HL-60 (cell line): ENCODE results near the gene MRGPRG.

Experiments
- DNase-seq, 2 experiments: peaks; one replicate each; pipeline ENCODE4 v3.0.0-alpha.2; 2010 to 2020; ENCODE audit warnings: low read depth in 1 of 2, low spot score in 1 of 2
- H3K27ac ChIP-seq: fragments of 250-450 bp; sonication (Bioruptor Pico); replicated peaks from 2 replicates; pipeline ENCODE4 v1.5.1; 2020; ENCODE audit warnings: mild to moderate bottlenecking, moderate library complexity
- H3K27me3 ChIP-seq: fragments of 250-450 bp; sonication (Bioruptor Pico); 2 replicates; pipeline ENCODE4 v1.5.1; 2021; ENCODE audit warnings: mild to moderate bottlenecking, moderate library complexity; ENCODE audit not compliant: insufficient read depth, poor library complexity, severe bottlenecking
- H3K4me3 ChIP-seq: replicated peaks from 2 replicates; pipeline ENCODE4 v1.5.1; 2011; ENCODE audit warnings: mild to moderate bottlenecking, control low read depth, low read length; ENCODE audit not compliant: insufficient read depth
- GABPA ChIP-seq: IDR thresholded peaks from 2 replicates; pipeline ENCODE4 v1.6.1; 2012; ENCODE audit warnings: low read depth
- POLR2AphosphoS5 ChIP-seq: IDR thresholded peaks from 2 replicates; pipeline ENCODE4 v1.6.1; 2012; ENCODE audit warnings: low read depth
- SPI1 ChIP-seq: IDR thresholded peaks from 2 replicates; pipeline ENCODE4 v1.6.1; 2012; ENCODE audit warnings: low read depth, mild to moderate bottlenecking, borderline replicate concordance
- TF ChIP-seq, protein P1 (sequence below): IDR thresholded peaks from 2 replicates; pipeline ENCODE4 v1.6.1; 2012; ENCODE audit warnings: low read depth; ENCODE audit not compliant: insufficient replicate concordance
- TF ChIP-seq, protein P2 (sequence below): IDR thresholded peaks from one replicate; pipeline ENCODE4 v1.5.1; 2011; ENCODE audit warnings: low read length, control low read depth, inconsistent platforms; ENCODE audit not compliant: insufficient read depth

MRGPRG gene

DNA sequence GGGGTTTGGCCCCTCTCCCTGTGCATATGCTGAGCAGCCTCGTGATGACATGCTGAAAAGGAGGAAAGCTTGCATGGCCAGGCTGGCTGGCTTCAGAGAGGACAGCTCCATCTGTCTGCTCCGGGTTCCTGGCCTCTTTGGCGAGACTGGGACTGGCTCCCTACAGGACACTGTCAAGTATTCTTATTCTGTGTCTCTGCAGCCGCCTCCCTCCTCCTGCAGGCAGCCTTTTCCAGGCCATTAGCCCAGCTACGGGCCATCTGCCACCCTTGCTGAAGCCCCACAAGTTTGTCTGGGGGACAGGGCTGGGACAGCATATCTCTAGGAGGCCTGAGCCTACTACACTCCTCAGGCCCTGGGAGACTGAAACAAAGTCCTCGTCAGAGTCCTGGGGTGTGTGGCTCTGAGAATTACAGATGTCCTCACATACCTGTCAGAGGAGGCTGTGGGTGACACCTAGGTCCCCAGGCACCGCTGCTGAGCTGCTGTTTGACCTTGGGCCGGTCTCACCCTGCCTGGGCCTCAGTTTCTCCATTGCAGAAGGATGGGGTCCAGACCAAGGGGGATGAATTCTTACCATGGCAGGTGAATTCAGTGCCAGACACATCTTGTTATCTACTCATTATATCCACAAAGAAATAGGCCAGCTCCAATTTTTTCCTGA, 11.0 kb downstream of the MRGPRG start:
- Histone ChIP-seq H3K27me3 (peaks cover 14% of the 10 kb centered on the region), H3K27ac (no peak overlapping the region), H3K4me3 (no peak overlapping the region)
- no peak for TF ChIP-seq GABPA
- TF ChIP-seq, protein P1, sequence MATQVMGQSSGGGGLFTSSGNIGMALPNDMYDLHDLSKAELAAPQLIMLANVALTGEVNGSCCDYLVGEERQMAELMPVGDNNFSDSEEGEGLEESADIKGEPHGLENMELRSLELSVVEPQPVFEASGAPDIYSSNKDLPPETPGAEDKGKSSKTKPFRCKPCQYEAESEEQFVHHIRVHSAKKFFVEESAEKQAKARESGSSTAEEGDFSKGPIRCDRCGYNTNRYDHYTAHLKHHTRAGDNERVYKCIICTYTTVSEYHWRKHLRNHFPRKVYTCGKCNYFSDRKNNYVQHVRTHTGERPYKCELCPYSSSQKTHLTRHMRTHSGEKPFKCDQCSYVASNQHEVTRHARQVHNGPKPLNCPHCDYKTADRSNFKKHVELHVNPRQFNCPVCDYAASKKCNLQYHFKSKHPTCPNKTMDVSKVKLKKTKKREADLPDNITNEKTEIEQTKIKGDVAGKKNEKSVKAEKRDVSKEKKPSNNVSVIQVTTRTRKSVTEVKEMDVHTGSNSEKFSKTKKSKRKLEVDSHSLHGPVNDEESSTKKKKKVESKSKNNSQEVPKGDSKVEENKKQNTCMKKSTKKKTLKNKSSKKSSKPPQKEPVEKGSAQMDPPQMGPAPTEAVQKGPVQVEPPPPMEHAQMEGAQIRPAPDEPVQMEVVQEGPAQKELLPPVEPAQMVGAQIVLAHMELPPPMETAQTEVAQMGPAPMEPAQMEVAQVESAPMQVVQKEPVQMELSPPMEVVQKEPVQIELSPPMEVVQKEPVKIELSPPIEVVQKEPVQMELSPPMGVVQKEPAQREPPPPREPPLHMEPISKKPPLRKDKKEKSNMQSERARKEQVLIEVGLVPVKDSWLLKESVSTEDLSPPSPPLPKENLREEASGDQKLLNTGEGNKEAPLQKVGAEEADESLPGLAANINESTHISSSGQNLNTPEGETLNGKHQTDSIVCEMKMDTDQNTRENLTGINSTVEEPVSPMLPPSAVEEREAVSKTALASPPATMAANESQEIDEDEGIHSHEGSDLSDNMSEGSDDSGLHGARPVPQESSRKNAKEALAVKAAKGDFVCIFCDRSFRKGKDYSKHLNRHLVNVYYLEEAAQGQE: no peak
- no peak for TF ChIP-seq SPI1
- TF ChIP-seq, protein P2, sequence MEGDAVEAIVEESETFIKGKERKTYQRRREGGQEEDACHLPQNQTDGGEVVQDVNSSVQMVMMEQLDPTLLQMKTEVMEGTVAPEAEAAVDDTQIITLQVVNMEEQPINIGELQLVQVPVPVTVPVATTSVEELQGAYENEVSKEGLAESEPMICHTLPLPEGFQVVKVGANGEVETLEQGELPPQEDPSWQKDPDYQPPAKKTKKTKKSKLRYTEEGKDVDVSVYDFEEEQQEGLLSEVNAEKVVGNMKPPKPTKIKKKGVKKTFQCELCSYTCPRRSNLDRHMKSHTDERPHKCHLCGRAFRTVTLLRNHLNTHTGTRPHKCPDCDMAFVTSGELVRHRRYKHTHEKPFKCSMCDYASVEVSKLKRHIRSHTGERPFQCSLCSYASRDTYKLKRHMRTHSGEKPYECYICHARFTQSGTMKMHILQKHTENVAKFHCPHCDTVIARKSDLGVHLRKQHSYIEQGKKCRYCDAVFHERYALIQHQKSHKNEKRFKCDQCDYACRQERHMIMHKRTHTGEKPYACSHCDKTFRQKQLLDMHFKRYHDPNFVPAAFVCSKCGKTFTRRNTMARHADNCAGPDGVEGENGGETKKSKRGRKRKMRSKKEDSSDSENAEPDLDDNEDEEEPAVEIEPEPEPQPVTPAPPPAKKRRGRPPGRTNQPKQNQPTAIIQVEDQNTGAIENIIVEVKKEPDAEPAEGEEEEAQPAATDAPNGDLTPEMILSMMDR: no peak
- TF ChIP-seq POLR2AphosphoS5: no peak
- no peak for DNase-seq

DNA sequence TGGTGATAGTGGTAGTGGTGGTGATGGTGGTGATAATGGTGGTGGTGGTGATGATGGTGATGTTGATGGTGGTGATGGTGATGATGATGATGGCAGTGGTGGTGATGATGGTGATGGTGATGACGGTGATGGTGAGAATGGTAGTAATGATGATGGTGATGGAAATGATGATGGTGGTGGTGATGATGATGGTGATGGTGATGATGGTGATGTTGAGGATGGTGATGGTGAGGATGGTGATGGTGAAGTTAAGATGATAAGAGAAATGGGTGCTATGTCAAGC, 11.8 kb downstream of the MRGPRG start:
- DNase-seq: no peak
- H3K4me3 ChIP-seq: no peak overlapping the region
- TF ChIP-seq, protein P1: no peak
- no peak for TF ChIP-seq GABPA
- TF ChIP-seq POLR2AphosphoS5: no peak
- no peak for TF ChIP-seq SPI1
- TF ChIP-seq, protein P2: no peak
- peaks cover 20% of the 10 kb centered on the region for H3K27me3 ChIP-seq
- no peak overlapping the region for H3K27ac ChIP-seq

DNA sequence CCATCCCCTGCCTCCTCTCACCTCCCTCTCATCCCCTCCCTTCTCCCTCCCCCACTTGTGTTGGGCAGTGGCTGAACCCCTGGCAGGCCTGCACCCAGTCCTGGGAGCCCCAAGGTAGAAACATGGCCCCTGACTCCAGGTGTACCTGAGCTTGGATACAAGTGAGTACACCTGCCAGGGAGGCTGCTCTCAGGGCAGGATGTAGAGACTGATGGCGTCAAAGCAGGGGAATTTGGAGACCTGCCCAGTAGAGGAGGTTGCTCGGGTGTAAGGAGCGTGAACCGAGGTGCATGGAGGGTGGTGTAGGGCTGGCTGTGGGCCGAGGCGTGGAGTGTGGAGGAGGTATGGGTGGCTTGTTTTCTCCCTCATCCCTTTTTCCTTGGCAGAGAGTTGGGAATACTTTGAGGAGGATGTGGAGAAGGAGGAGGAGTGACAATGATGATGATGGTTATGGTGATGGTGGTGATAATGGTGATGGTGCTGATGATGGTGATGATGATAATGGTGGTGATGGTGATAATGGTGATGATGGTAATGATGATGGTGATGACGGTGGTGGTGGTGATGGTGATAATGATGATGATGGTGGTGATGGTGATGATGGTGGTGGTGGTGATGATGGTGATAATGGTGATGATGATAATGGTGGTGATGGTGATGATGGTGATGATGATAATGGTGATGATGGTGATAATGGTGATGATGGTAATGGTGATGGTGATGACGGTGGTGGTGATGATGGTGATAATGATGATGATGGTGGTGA, 12.3 kb downstream of the MRGPRG start:
- DNase-seq: no peak
- TF ChIP-seq GABPA (no peak), POLR2AphosphoS5 (no peak), SPI1 (no peak)
- TF ChIP-seq, protein P2: no peak
- TF ChIP-seq, protein P1: no peak
- Histone ChIP-seq H3K4me3 (no peak overlapping the region), H3K27ac (no peak overlapping the region), H3K27me3 (peaks cover 25% of the 10 kb centered on the region)
